ENCODE data around the gene AJM1.
"Not testable (repeated sequence)": the region's sequence is repeated elsewhere in the genome, so short reads cannot be mapped to it uniquely, and the experiment has no call there.

The AJM1 gene

GRCh38 chr9:136843159-136843800 lies 1.0 kb downstream of the AJM1 start:
- not testable (repeated sequence) for DNase-seq (ENCODE audit: low read depth in 1 of 2, low spot score in 1 of 2)

- peak; percentile 43 to 51 for DNase-seq (ENCODE audit: low read depth in 1 of 2, low spot score in 1 of 2)
Observed at GRCh38 chr9:136843801-136844740, 1.8 kb downstream of the AJM1 start.

GRCh38 chr9:136844761-136845464 lies 2.6 kb downstream of the AJM1 start:
- DNase-seq (ENCODE audit: low read depth in 1 of 2, low spot score in 1 of 2): no peak

GRCh38 chr9:136845465-136846260 lies 3.4 kb downstream of the AJM1 start:
- no peak for DNase-seq (ENCODE audit: low read depth in 1 of 2, low spot score in 1 of 2)

GRCh38 chr9:136846376-136847087 lies 4.3 kb downstream of the AJM1 start:
- DNase-seq (ENCODE audit: low read depth in 1 of 2, low spot score in 1 of 2): no peak

GRCh38 chr9:136847088-136847825 lies 5.0 kb downstream of the AJM1 start:
- DNase-seq (ENCODE audit: low read depth in 1 of 2, low spot score in 1 of 2): no peak

GRCh38 chr9:136847826-136848392 lies 5.6 kb downstream of the AJM1 start:
- peak; percentile 37 to 47 for DNase-seq (ENCODE audit: low read depth in 1 of 2, low spot score in 1 of 2)

GRCh38 chr9:136848393-136849037 lies 6.2 kb downstream of the AJM1 start:
- DNase-seq (ENCODE audit: low read depth in 1 of 2, low spot score in 1 of 2): no peak

- DNase-seq (ENCODE audit: low read depth in 1 of 2, low spot score in 1 of 2): peak; percentile 89 to 92
Observed at GRCh38 chr9:136849038-136849959, 7.0 kb downstream of the AJM1 start, which contains the start of gene PHPT1. Gene PHPT1 (plus strand): TSS chr9:136849409. CDS start chr9:136849431, 22 bp downstream.

- no peak for DNase-seq (ENCODE audit: low read depth in 1 of 2, low spot score in 1 of 2)
Observed at GRCh38 chr9:136849960-136850865, 7.9 kb downstream of the AJM1 start.

GRCh38 chr9:136850866-136851775 lies 8.8 kb downstream of the AJM1 start:
- DNase-seq (ENCODE audit: low read depth in 1 of 2, low spot score in 1 of 2): no peak

GRCh38 chr9:136851941-136852663 lies 9.8 kb downstream of the AJM1 start, which contains the start of gene MAMDC4:
Gene MAMDC4 (plus strand): TSS chr9:136852346. CDS start chr9:136852417, 71 bp downstream.
- no peak for DNase-seq (ENCODE audit: low read depth in 1 of 2, low spot score in 1 of 2)

GRCh38 chr9:136852664-136853595 lies 10.7 kb downstream of the AJM1 start:
- DNase-seq (ENCODE audit: low read depth in 1 of 2, low spot score in 1 of 2): no peak

Data from activated T-helper 1 cell treated with anti-CD3 and anti-CD28 coated beads, Interleukin-2, amount 50 U/mL, for 16 hours (primary cell).